KMS-11 (cell line): Measurements from ENCODE around the gene CD19.
A peak's percentile ranks its signal among the peaks of the same experiment; 100 is the strongest.
"Not testable (repeated sequence)": the region's sequence is repeated elsewhere in the genome, so short reads cannot be mapped to it uniquely, and the experiment has no call there.

ENCODE experiments used
- H2AFZ ChIP-seq: fragments of 200-600 bp; sonication (generic); 2 replicates; pipeline ENCODE4 v1.6.1; 2016; ENCODE audit warnings: antibody characterized with exemption, mixed run types, low read depth
- H3K27ac ChIP-seq: fragments of 200-600 bp; sonication (generic); 2 replicates; pipeline ENCODE4 v1.6.1; 2016; ENCODE audit warnings: mild to moderate bottlenecking, mixed run types
- H3K27me3 ChIP-seq: fragments of 200-600 bp; sonication (generic); 2 replicates; pipeline ENCODE4 v1.6.1; 2017; ENCODE audit warnings: mild to moderate bottlenecking, low read depth, mixed run types, moderate library complexity; ENCODE audit not compliant: insufficient read depth
- H3K36me3 ChIP-seq: fragments of 200-600 bp; sonication (generic); 2 replicates; pipeline ENCODE4 v1.6.1; 2017; ENCODE audit warnings: mild to moderate bottlenecking, mixed run types; ENCODE audit not compliant: insufficient read depth
- H3K4me1 ChIP-seq: fragments of 200-600 bp; sonication (generic); 2 replicates; pipeline ENCODE4 v1.6.1; 2016; ENCODE audit warnings: mild to moderate bottlenecking, low read depth, mixed run types; ENCODE audit not compliant: poor library complexity, severe bottlenecking
- H3K4me2 ChIP-seq: fragments of 200-600 bp; sonication (generic); 2 replicates; pipeline ENCODE4 v1.7.0; 2016; ENCODE audit warnings: mild to moderate bottlenecking, mixed run types
- H3K4me3 ChIP-seq: fragments of 200-600 bp; sonication (generic); IDR thresholded peaks from 2 replicates; pipeline ENCODE4 v1.6.1; 2017; ENCODE audit warnings: low read depth, low read length, mixed read lengths; ENCODE audit not compliant: insufficient read depth
- H3K79me2 ChIP-seq: fragments of 200-600 bp; sonication (generic); 2 replicates; pipeline ENCODE4 v1.6.1; 2016; ENCODE audit warnings: low read depth, mixed run types; ENCODE audit not compliant: insufficient read depth
- H3K9ac ChIP-seq: fragments of 200-600 bp; sonication (generic); 2 replicates; pipeline ENCODE4 v1.6.1; 2016; ENCODE audit warnings: mild to moderate bottlenecking, mixed run types
- H4K20me1 ChIP-seq: fragments of 200-600 bp; sonication (generic); 2 replicates; pipeline ENCODE4 v1.6.1; 2016; ENCODE audit warnings: mild to moderate bottlenecking, mixed run types; ENCODE audit not compliant: insufficient read depth
- CTCF ChIP-seq: fragments of 200-600 bp; sonication (generic); conservative IDR thresholded peaks from 2 replicates; pipeline ENCODE4 v1.6.1; 2017; ENCODE audit warnings: low read depth, mild to moderate bottlenecking, antibody characterized with exemption, low read length, moderate library complexity, mixed read lengths

Gene CD19

DNA sequence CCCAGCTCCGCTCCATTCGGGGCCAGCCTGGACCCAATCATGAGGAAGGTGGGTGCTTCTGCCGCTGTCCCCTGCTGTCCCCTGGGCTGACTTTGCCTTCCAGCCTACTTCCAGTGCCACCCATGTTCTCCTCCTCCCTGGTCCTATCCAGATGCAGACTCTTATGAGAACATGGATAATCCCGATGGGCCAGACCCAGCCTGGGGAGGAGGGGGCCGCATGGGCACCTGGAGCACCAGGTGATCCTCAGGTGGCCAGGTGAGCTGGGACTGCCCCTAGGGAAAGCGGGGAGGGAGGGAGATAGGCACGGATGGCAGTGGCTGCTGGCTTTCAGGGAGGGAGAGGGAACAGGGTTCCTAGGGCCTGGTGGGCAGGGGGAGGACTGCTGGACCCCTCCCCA, 7.0 kb downstream of the CD19 start:
- Histone ChIP-seq H2AFZ (no peak overlapping the region), H3K79me2 (no peaks in the 10 kb centered on the region), H3K4me3 (no peak overlapping the region), H4K20me1 (no peaks in the 10 kb centered on the region), H3K4me2 (no peak overlapping the region), H3K36me3 (no peaks in the 10 kb centered on the region), H3K27me3 (no peaks in the 10 kb centered on the region), H3K4me1 (peaks cover 12% of the 10 kb centered on the region), H3K27ac (no peak overlapping the region), H3K9ac (no peak overlapping the region)
- no peak for TF ChIP-seq CTCF

- H3K27me3 ChIP-seq, H3K79me2 ChIP-seq, H3K9ac ChIP-seq, H3K27ac ChIP-seq, H3K36me3 ChIP-seq, H3K4me2 ChIP-seq, H4K20me1 ChIP-seq, H2AFZ ChIP-seq, H3K4me3 ChIP-seq: not testable (repeated sequence)
- H3K4me1 ChIP-seq: peaks cover 12% of the 10 kb centered on the region
Observed at GRCh38 chr16:28939825-28940224, 8.1 kb downstream of the CD19 start.

GRCh38 chr16:28943281-28943680, 11.5 kb downstream of the CD19 start:
- Histone ChIP-seq H3K27me3 (no peaks in the 10 kb centered on the region), H4K20me1 (no peaks in the 10 kb centered on the region), H3K79me2 (no peaks in the 10 kb centered on the region), H2AFZ (no peak overlapping the region), H3K4me1 (peaks cover 9% of the 10 kb centered on the region), H3K4me3 (no peak overlapping the region), H3K27ac (no peak overlapping the region), H3K36me3 (no peaks in the 10 kb centered on the region), H3K9ac (no peak overlapping the region), H3K4me2 (no peak overlapping the region)
- TF ChIP-seq CTCF: no peak

DNA sequence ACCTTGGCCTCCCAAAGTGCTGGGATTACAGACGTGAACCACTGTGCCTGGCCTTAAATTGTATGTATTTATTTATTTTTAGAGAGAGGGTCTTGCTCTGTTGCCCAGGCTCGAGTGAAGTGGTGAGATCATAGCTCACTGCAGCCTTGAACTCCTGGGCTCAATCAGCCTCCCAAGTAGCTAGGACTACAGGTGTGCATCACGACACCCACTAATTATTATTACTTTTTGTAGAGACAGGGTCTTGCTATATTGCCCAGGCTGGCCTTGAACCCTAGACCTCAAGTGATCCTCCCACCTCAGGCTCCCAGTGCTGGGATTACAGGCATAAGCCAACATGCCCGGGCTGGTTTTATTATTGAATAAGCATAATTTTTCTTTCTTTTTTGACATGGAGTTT, 14.9 kb downstream of the CD19 start:
- H3K4me1 ChIP-seq: peaks cover 15% of the 10 kb centered on the region
- no peaks in the 10 kb centered on the region for H3K36me3 ChIP-seq
- H3K4me2 ChIP-seq: no peak overlapping the region
- H3K9ac ChIP-seq: no peak overlapping the region
- no peak overlapping the region for H3K27ac ChIP-seq
- no peak overlapping the region for H3K4me3 ChIP-seq
- no peak for TF ChIP-seq CTCF
- peaks cover 8% of the 10 kb centered on the region for H3K79me2 ChIP-seq
- no peaks in the 10 kb centered on the region for H3K27me3 ChIP-seq
- H2AFZ ChIP-seq: no peak overlapping the region
- H4K20me1 ChIP-seq: no peaks in the 10 kb centered on the region

DNA sequence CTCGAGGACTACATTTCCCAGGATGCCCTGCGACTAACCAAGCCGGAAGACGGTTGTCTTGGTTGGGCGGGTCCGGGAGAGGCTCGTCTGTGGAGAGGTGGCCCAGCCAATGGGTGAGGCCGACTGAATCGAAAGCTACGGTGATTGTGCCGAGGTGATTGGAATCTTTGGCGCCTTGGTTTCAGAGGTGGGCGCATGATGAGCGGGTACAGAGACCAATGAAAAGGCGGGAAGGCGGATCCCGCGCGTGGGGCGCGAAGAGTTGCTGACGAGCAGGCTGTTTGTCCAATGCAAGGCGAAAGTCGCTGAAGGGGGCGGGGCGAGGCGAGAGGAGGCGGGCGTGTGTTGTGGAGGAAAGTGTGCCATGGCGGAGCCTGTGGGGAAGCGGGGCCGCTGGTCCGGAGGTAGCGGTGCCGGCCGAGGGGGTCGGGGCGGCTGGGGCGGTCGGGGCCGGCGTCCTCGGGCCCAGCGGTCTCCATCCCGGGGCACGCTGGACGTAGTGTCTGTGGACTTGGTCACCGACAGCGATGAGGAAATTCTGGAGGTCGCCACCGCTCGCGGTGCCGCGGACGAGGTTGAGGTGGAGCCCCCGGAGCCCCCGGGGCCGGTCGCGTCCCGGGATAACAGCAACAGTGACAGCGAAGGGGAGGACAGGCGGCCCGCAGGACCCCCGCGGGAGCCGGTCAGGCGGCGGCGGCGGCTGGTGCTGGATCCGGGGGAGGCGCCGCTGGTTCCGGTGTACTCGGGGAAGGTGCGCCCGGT, 19.1 kb downstream of the CD19 start, which contains the start of gene NFATC2IP:
TSS of gene NFATC2IP (plus strand) at position 290 of the 762 bp plus-strand sequence. CDS start at position 365, 75 bp downstream.
- peak within 1 kb of the TSS; percentile 32 for H3K27ac ChIP-seq
- H3K9ac ChIP-seq: peak within 1 kb of the TSS; percentile 78
- H2AFZ ChIP-seq: peak within 1 kb of the TSS; percentile 97
- H3K4me2 ChIP-seq: peak within 1 kb of the TSS; percentile 62
- TF ChIP-seq CTCF: no peak
- peaks cover 22% of the 10 kb centered on the region for H3K4me1 ChIP-seq
- H3K4me3 ChIP-seq: no peak within 1 kb of the TSS
- peaks cover 28% of the 10 kb centered on the region for H3K79me2 ChIP-seq
- H4K20me1 ChIP-seq: no peaks in the 10 kb centered on the region
- no peaks in the 10 kb centered on the region for H3K27me3 ChIP-seq
- H3K36me3 ChIP-seq: no peaks in the 10 kb centered on the region; the same call in 1 of the 2 replicates
